ENCODE measurements around the gene C14orf119.

DNA sequence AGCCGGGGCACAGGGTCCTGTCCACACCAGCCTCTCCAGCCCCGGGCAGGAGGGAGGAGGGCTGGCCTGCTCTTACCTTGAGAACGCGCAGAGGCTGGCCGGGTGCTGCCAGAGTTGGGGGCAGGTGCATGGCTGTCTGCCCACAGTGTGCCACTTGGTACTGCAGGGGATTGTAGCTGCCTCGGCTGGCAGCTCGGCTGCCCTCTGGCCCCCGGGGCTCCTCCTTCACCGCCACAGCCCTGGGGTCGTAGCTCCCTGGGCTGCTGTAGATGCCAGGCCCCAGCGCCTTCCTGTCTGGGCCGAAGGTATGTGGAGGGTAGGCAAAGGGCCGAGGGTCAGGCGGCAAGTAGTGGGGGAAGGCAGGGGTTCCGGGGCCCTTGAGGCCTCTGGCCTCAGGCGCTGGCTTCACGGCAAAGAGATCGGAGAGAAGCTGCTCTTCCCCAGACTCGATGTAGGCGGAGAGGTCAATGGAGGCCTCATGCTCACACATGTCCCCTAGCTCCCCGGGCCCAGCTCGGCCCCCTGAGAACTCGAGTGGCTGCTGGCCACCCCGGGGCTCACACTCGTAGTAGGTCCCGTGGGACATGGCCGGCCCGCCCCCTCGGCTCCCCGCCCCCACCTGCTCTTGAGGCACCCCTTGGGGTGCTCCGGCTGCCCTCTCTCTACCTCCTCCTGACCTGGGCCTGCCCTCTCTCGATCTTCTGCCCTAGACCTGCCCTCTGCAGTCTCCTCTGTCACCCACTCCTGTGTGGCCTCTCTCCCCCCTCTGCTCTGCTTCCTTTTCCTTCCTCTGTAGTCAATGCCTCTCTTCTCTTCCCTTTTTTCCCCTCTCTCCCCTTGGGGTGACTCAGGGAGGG, 23.4 kb downstream of the C14orf119 start, which contains the start of gene CEBPE:
- no peak for TF ChIP-seq POLR2A (IDR thresholded peaks at IDR 0.05)
- TF ChIP-seq, protein P1, sequence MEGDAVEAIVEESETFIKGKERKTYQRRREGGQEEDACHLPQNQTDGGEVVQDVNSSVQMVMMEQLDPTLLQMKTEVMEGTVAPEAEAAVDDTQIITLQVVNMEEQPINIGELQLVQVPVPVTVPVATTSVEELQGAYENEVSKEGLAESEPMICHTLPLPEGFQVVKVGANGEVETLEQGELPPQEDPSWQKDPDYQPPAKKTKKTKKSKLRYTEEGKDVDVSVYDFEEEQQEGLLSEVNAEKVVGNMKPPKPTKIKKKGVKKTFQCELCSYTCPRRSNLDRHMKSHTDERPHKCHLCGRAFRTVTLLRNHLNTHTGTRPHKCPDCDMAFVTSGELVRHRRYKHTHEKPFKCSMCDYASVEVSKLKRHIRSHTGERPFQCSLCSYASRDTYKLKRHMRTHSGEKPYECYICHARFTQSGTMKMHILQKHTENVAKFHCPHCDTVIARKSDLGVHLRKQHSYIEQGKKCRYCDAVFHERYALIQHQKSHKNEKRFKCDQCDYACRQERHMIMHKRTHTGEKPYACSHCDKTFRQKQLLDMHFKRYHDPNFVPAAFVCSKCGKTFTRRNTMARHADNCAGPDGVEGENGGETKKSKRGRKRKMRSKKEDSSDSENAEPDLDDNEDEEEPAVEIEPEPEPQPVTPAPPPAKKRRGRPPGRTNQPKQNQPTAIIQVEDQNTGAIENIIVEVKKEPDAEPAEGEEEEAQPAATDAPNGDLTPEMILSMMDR (IDR thresholded peaks at IDR 0.05) = no peak

Measured in stomach (tissue), 4 donors.